Stomach smooth muscle (tissue), 2 donors: ENCODE data around the gene MERTK.
A peak's percentile ranks its signal among the peaks of the same experiment; 100 is the strongest.

ENCODE experiments used
- H3K27ac ChIP-seq: one replicate; pipeline ENCODE4 v1.7.0; 2013; ENCODE audit warnings: mild to moderate bottlenecking, low read length, inconsistent platforms
- H3K27me3 ChIP-seq, 2 donors: one replicate each; pipeline ENCODE4 v1.7.0; 2013; ENCODE audit warnings: low read length in 2 of 2; ENCODE audit not compliant: insufficient read depth in 2 of 2, control insufficient read depth in 1 of 2
- H3K36me3 ChIP-seq, 2 donors: one replicate each; pipeline ENCODE4 v1.7.0; 2013; ENCODE audit warnings: low read length in 2 of 2; ENCODE audit not compliant: control insufficient read depth in 2 of 2, insufficient read depth in 2 of 2
- H3K4me1 ChIP-seq: one replicate; pipeline ENCODE4 v1.7.0; 2013; ENCODE audit warnings: low read length; ENCODE audit not compliant: control insufficient read depth, insufficient read depth
- H3K4me3 ChIP-seq, 2 donors: one replicate each; pipeline ENCODE4 v1.7.0; 2013; ENCODE audit warnings: low read length in 2 of 2
- H3K9ac ChIP-seq, 2 donors: one replicate each; pipeline ENCODE4 v1.7.0; 2013; ENCODE audit warnings: low read length in 2 of 2, mild to moderate bottlenecking in 1 of 2
- H3K9me3 ChIP-seq, 2 donors: one replicate each; pipeline ENCODE4 v1.7.0; 2013; ENCODE audit warnings: low read length in 2 of 2; ENCODE audit not compliant: control insufficient read depth in 2 of 2
- donor health status: healthy.
- donor health status: Pancreatic carcinoma.

Gene MERTK

DNA sequence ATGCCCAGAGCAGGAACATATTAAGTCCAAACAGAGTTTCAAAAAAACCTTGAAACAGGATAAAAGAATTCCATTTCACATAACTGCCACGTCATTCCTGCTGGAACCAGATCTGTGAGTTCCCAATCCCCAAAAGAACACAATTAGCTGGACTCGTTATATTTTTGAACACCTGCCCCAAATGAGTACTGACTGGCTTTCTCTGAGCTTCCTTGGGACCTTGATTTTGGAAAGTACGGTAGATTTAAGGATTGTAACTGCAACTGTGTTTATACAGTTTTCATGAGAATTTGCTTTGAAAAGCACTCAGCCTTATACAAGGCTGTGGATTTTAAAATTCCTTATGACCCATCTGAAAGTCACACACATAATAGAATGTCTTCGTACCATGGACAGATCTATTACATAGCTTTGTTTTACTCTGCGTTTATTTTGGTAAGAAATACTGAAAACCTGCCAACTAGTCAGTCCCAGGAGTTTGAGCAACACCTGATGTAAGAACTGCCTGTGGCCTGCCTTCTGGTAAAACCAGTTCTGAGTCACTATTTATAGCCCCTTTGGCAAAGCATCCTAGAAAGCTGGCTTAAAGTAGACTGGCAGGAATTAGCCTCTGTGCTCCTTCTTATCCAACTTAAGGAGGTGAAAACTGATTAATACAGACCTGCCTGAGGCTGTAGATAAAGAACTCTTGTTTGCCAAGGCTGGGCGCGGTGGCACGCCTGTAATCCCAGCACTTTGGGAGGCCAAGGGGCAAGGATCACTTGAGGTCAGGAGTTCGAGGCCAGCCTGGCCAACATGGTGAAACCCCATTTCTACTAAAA is 48.1 kb downstream of the MERTK start:
- H3K9ac ChIP-seq: no peak overlapping the region
- H3K27me3 ChIP-seq: no peaks in the 10 kb centered on the region
- peaks cover 0 to 12% of the 10 kb centered on the region in 2 donors for H3K36me3 ChIP-seq
- peak overlapping the region; percentile 70 for H3K27ac ChIP-seq
- no peaks in the 10 kb centered on the region for H3K9me3 ChIP-seq
- H3K4me1 ChIP-seq: peaks cover 28% of the 10 kb centered on the region
- H3K4me3 ChIP-seq: no peak overlapping the region

GRCh38 chr2:111947219-111947618 is 48.8 kb downstream of the MERTK start:
- Histone ChIP-seq H3K4me3 (no peak overlapping the region), H3K9me3 (no peaks in the 10 kb centered on the region), H3K4me1 (peaks cover 28% of the 10 kb centered on the region), H3K27ac (peak overlapping the region; percentile 70), H3K36me3 (peaks cover 0 to 12% of the 10 kb centered on the region in 2 donors), H3K9ac (no peak overlapping the region), H3K27me3 (no peaks in the 10 kb centered on the region)

- no peak overlapping the region for H3K27ac ChIP-seq
- peaks cover 28% of the 10 kb centered on the region for H3K4me1 ChIP-seq
- H3K27me3 ChIP-seq: no peaks in the 10 kb centered on the region
- H3K4me3 ChIP-seq: no peak overlapping the region
- H3K9ac ChIP-seq: no peak overlapping the region
- H3K36me3 ChIP-seq: peaks cover 0 to 12% of the 10 kb centered on the region in 2 donors
- no peaks in the 10 kb centered on the region for H3K9me3 ChIP-seq
These were observed 50.4 kb downstream of the MERTK start for GRCh38 chr2:111948832-111949231.

DNA sequence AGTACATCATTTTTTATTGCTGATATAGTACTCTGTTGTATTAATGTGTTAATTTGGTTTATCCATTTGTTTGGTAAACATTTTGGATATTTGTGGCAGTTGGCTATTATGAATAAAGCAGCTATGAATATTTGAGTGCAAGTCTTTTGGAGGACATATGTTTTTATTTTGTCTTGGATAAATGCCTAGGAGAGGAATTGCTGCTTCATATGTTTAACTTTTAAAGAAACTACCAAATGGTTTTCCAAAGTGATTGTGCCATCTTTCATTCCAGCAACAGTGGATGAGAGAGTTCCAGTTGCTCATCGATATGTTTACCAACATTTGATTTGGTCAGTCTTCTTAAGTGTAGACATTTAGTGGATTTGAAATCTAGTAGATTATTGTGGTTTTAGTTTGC is 51.8 kb downstream of the MERTK start:
- no peaks in the 10 kb centered on the region for H3K27me3 ChIP-seq
- H3K9me3 ChIP-seq: no peaks in the 10 kb centered on the region
- peaks cover 0 to 14% of the 10 kb centered on the region in 2 donors for H3K36me3 ChIP-seq
- H3K9ac ChIP-seq: no peak overlapping the region
- H3K4me3 ChIP-seq: no peak overlapping the region
- peaks cover 29% of the 10 kb centered on the region for H3K4me1 ChIP-seq
- H3K27ac ChIP-seq: no peak overlapping the region

DNA sequence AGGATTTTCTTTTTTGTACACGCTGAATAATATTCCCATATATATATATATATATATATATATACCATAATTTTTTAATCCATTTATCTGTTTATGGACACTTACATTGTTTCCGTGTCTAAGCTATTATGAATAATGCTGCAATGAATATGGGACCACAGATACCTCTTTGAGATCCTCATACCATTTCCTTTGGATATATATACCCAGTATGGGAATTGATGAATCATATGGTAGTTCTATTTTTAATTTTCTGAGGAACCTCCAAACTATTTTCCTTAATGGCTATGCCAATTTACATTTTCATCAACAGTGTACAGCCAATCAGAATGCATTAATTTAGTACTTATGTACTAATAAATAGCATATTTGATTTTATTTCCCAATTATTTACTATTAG is 53.1 kb downstream of the MERTK start:
- peaks cover 0 to 14% of the 10 kb centered on the region in 2 donors for H3K36me3 ChIP-seq
- H3K27ac ChIP-seq: no peak overlapping the region
- H3K4me1 ChIP-seq: peaks cover 19% of the 10 kb centered on the region
- no peaks in the 10 kb centered on the region for H3K27me3 ChIP-seq
- H3K4me3 ChIP-seq: no peak overlapping the region
- H3K9me3 ChIP-seq: no peaks in the 10 kb centered on the region
- H3K9ac ChIP-seq: no peak overlapping the region

GRCh38 chr2:111952871-111953452 is 54.6 kb downstream of the MERTK start:
- H3K9me3 ChIP-seq: no peaks in the 10 kb centered on the region
- peaks cover 0 to 9% of the 10 kb centered on the region in 2 donors for H3K36me3 ChIP-seq
- H3K9ac ChIP-seq: no peak overlapping the region
- no peaks in the 10 kb centered on the region for H3K27me3 ChIP-seq
- no peak overlapping the region for H3K4me3 ChIP-seq
- no peak overlapping the region for H3K27ac ChIP-seq
- peaks cover 9% of the 10 kb centered on the region for H3K4me1 ChIP-seq

DNA sequence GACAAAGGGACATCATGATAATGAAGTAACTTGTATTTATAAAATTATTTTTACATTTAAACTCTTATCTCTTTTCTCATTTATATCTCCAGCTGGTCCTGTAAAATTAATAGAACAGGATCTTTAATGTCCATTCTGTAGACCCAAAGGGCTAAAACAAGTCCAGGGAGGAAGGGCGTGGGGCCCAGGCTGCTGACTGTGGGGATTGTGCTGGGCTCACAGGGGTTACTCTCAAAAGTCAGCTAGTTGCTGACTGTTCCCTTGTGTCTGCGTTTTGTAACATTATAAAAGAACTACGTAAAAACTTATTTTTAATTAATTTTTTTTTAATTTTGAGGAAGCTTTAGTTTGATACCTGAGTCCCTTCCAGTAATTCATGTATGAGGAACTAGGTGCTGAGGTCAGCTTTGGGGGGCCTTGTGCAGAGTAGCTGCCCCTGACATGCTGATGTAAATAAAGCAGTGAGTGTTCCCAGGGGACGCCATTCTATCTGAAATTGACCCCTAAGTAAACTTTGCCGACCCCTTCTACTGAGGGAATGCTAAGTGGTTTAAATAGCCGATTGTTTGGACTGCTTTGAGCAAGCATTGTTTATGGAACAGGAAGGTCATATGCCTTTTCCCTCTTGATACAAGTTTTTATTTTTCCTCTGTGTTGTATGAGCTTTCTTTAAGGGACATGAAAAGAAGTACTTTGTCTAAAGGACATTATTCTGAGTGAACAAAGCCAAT is 56.4 kb downstream of the MERTK start:
- Histone ChIP-seq H3K9ac (no peak overlapping the region), H3K36me3 (peaks cover 0 to 2% of the 10 kb centered on the region in 2 donors), H3K27ac (no peak overlapping the region), H3K27me3 (no peaks in the 10 kb centered on the region), H3K4me1 (peaks cover 13% of the 10 kb centered on the region), H3K4me3 (peak overlapping the region in 1 of 2 donors; percentile 22), H3K9me3 (no peaks in the 10 kb centered on the region)

GRCh38 chr2:111957872-111958354 is 59.5 kb downstream of the MERTK start:
- Histone ChIP-seq H3K27me3 (no peaks in the 10 kb centered on the region), H3K9me3 (no peaks in the 10 kb centered on the region), H3K4me1 (peaks cover 13% of the 10 kb centered on the region), H3K9ac (no peak overlapping the region), H3K4me3 (no peak overlapping the region), H3K27ac (no peak overlapping the region), H3K36me3 (peaks cover 0 to 2% of the 10 kb centered on the region in 2 donors)

- H3K9me3 ChIP-seq: no peaks in the 10 kb centered on the region
- H3K4me1 ChIP-seq: peaks cover 13% of the 10 kb centered on the region
- no peak overlapping the region for H3K27ac ChIP-seq
These were observed 60.5 kb downstream of the MERTK start for GRCh38 chr2:111958901-111959300.

GRCh38 chr2:111961663-111962062 is 63.3 kb downstream of the MERTK start:
- no peak overlapping the region for H3K9ac ChIP-seq
- no peak overlapping the region for H3K27ac ChIP-seq
- H3K4me1 ChIP-seq: peaks cover 6% of the 10 kb centered on the region
- H3K36me3 ChIP-seq: peaks cover 0 to 4% of the 10 kb centered on the region in 2 donors
- H3K9me3 ChIP-seq: no peaks in the 10 kb centered on the region
- no peak overlapping the region for H3K4me3 ChIP-seq
- no peaks in the 10 kb centered on the region for H3K27me3 ChIP-seq

More at GRCh38 chr2:111958901-111959300, 60.5 kb downstream of the MERTK start:
- Histone ChIP-seq H3K4me3 (no peak overlapping the region), H3K9ac (no peak overlapping the region), H3K27me3 (no peaks in the 10 kb centered on the region), H3K36me3 (peaks cover 0 to 2% of the 10 kb centered on the region in 2 donors)
